HCT116 (cell line): ENCODE data around the gene GPR65. TPM values are rescaled to one million over a fixed set of nuclear protein-coding genes. Genes with fewer than 3 reads are reported as not detected.

Experiments used
- ATAC-seq: fragments of 200-7000 bp; cut with Tn5 transposase; 2 replicates; pipeline ENCODE4 v1.9.1; 2020; ENCODE audit warnings: mild to moderate bottlenecking, moderate library complexity
- BruUV-seq: library from RNA; stranded (reverse); fragments of 400-500 nt; replicated peaks from 2 replicates; lab custom pipeline; 2021; lab: Mats Ljungman, UMichigan
- CTCF ChIA-PET: fragments of 300-600 bp; sonication (Branson Sonifier 250); formaldehyde crosslinking; loops from one replicate; lab custom pipeline; 2021; ENCODE audit warnings: antibody characterized with exemption; lab: Charles Lee
- POLR2A ChIA-PET: fragments of 300-600, 350-600 bp; sonication (Branson Sonifier 250); formaldehyde crosslinking; loops from one replicate; lab custom pipeline; 2021; ENCODE audit warnings: antibody characterized with exemption; lab: Charles Lee
- RAD21 ChIA-PET, 2 experiments: fragments of 300-600 bp; sonication (Branson Sonifier 250); formaldehyde crosslinking; loops; one replicate each; lab custom pipeline; 2023; ENCODE audit warnings: low total read pairs in 2 of 2; ENCODE audit not compliant: uncharacterized antibody in 2 of 2, unreplicated experiment in 2 of 2, low non-redundant PET in 1 of 2; lab: Charles Lee
- DNase-seq: peaks from one replicate; pipeline ENCODE4 v3.0.0-alpha.2; 2010; ENCODE audit warnings: low read depth, low spot score
- H2AFZ ChIP-seq: fragments of 200-600 bp; shearing (Covaris generic), sonication (generic); 2 replicates; pipeline ENCODE4 v1.6.1; 2017; ENCODE audit warnings: low read depth, mixed run types, mixed read lengths, antibody characterized with exemption, low read length; ENCODE audit not compliant: poor library complexity, severe bottlenecking
- H3K27ac ChIP-seq: 2 replicates; pipeline ENCODE4 v1.5.1; 2012; ENCODE audit warnings: low read depth, low read length
- H3K27me3 ChIP-seq: fragments of 200-600 bp; sonication (generic); 2 replicates; pipeline ENCODE4 v1.6.1; 2016; ENCODE audit warnings: mixed run types, low read length, mixed read lengths; ENCODE audit not compliant: insufficient read depth
- H3K36me3 ChIP-seq, 2 experiments: fragments of 200-500 bp in 1 of 2; fragments of 200-600 bp in 1 of 2; sonication (Bioruptor generic) in 1 of 2; sonication (generic) in 1 of 2; 2 replicates each; pipeline versions ENCODE4 v1.5.1 to v1.6.1; 2014 to 2016; ENCODE audit warnings: low read length in 2 of 2, inconsistent platforms in 1 of 2, mixed read lengths in 1 of 2, mixed run types in 1 of 2; ENCODE audit not compliant: insufficient read depth in 2 of 2, control insufficient read depth in 1 of 2
- H3K4me1 ChIP-seq, 2 experiments: fragments of 200-600 bp in 1 of 2; sonication (generic) in 1 of 2; 2 replicates each; pipeline versions ENCODE4 v1.5.1 to v1.6.1; 2012 to 2017; ENCODE audit warnings: low read length in 2 of 2, inconsistent platforms in 1 of 2, mild to moderate bottlenecking in 1 of 2, mixed read lengths in 1 of 2, mixed run types in 1 of 2, moderate library complexity in 1 of 2; ENCODE audit not compliant: insufficient read depth in 2 of 2, control insufficient read depth in 1 of 2
- H3K4me2 ChIP-seq: fragments of 200-600 bp; sonication (generic); 2 replicates; pipeline ENCODE4 v1.6.1; 2017; ENCODE audit warnings: mixed run types, low read length, mixed read lengths
- H3K4me3 ChIP-seq, 2 experiments: fragments of 200-600 bp in 1 of 2; sonication (generic) in 1 of 2; replicated peaks in 1 of 2; 2 replicates each; pipeline ENCODE4 v1.5.1; 2011 to 2016; ENCODE audit warnings: low read length in 2 of 2, control low read depth in 1 of 2, low read depth in 1 of 2, mild to moderate bottlenecking in 1 of 2, mixed read lengths in 1 of 2, mixed run types in 1 of 2
- H3K79me2 ChIP-seq: fragments of 200-600 bp; sonication (generic); 2 replicates; pipeline ENCODE4 v1.6.1; 2017; ENCODE audit warnings: mild to moderate bottlenecking, mixed run types, low read length, moderate library complexity, mixed read lengths; ENCODE audit not compliant: insufficient read depth
- H3K9ac ChIP-seq: fragments of 200-600 bp; sonication (generic); 2 replicates; pipeline ENCODE4 v1.6.1; 2016; ENCODE audit warnings: low read length, mixed read lengths
- H3K9me2 ChIP-seq: fragments of 200-600 bp; sonication (generic), shearing (Covaris generic); 2 replicates; pipeline ENCODE4 v1.6.1; 2017; ENCODE audit warnings: mixed run types, mild to moderate bottlenecking, moderate library complexity; ENCODE audit not compliant: insufficient read depth
- H3K9me3 ChIP-seq, 2 experiments: fragments of 200-500 bp in 1 of 2; fragments of 200-600 bp in 1 of 2; sonication (Bioruptor generic) in 1 of 2; sonication (generic) in 1 of 2; 2 replicates each; pipeline ENCODE4 v1.6.1; 2014 to 2017; ENCODE audit warnings: low read length in 2 of 2, mixed read lengths in 2 of 2, inconsistent platforms in 1 of 2, low read depth in 1 of 2, mild to moderate bottlenecking in 1 of 2, mixed run types in 1 of 2, moderate library complexity in 1 of 2; ENCODE audit not compliant: control insufficient read depth in 1 of 2, insufficient read depth in 1 of 2
- H4K20me1 ChIP-seq: fragments of 200-600 bp; sonication (generic), shearing (Covaris generic); 2 replicates; pipeline ENCODE4 v1.6.1; 2017; ENCODE audit warnings: mixed run types, mild to moderate bottlenecking, moderate library complexity; ENCODE audit not compliant: insufficient read depth
- CBX3 ChIP-seq: IDR thresholded peaks from 2 replicates; pipeline ENCODE4 v1.6.1; 2012; ENCODE audit warnings: low read depth
- CEBPB ChIP-seq: IDR thresholded peaks from 2 replicates; pipeline ENCODE4 v1.6.1; 2012; ENCODE audit warnings: low read depth
- CTCF ChIP-seq, 3 experiments: fragments of 200-600 bp in 1 of 3; sonication (generic) in 1 of 3; IDR thresholded peaks in 2 of 3; conservative IDR thresholded peaks in 1 of 3; 2 replicates each; pipeline ENCODE4 v1.5.1; 2012 to 2017; ENCODE audit warnings: low read depth in 2 of 3, low read length in 2 of 3, antibody characterized with exemption in 1 of 3, borderline replicate concordance in 1 of 3, control low read depth in 1 of 3, mild to moderate bottlenecking in 1 of 3, mixed read lengths in 1 of 3, mixed run types in 1 of 3, moderate library complexity in 1 of 3; ENCODE audit not compliant: insufficient read depth in 1 of 3
- EGR1 ChIP-seq: IDR thresholded peaks from 2 replicates; pipeline ENCODE4 v1.6.1; 2012; ENCODE audit warnings: low read depth
- EZH2 ChIP-seq: fragments of 200-600 bp; sonication (generic); IDR thresholded peaks from 2 replicates; pipeline ENCODE4 v1.6.1; 2017; ENCODE audit warnings: antibody characterized with exemption, mixed run types
- EZH2phosphoT487 ChIP-seq: fragments of 200-600 bp; IDR thresholded peaks from 2 replicates; pipeline ENCODE4 v1.6.1; 2018; ENCODE audit warnings: antibody characterized with exemption, borderline replicate concordance
- FOSL1 ChIP-seq: IDR thresholded peaks from 2 replicates; pipeline ENCODE4 v1.6.1; 2012; ENCODE audit warnings: low read depth
- MAX ChIP-seq: IDR thresholded peaks from 2 replicates; pipeline ENCODE4 v1.6.1; 2012
- POLR2A ChIP-seq: IDR thresholded peaks from 2 replicates; pipeline ENCODE4 v1.7.0; 2011; ENCODE audit warnings: borderline replicate concordance; ENCODE audit not compliant: insufficient read depth, insufficient read length; ENCODE audit errors: extremely low read depth
- POLR2AphosphoS5 ChIP-seq: IDR thresholded peaks from 2 replicates; pipeline ENCODE4 v1.6.1; 2011; ENCODE audit warnings: mild to moderate bottlenecking, low read depth, low read length, moderate library complexity
- RAD21 ChIP-seq: IDR thresholded peaks from 2 replicates; pipeline ENCODE4 v1.6.1; 2012; ENCODE audit warnings: low read depth, mild to moderate bottlenecking
- SIN3A ChIP-seq: IDR thresholded peaks from 2 replicates; pipeline ENCODE4 v1.6.1; 2012; ENCODE audit warnings: low read depth
- SP1 ChIP-seq: IDR thresholded peaks from 2 replicates; pipeline ENCODE4 v1.6.1; 2012; ENCODE audit warnings: low read depth
- TCF7L2 ChIP-seq: IDR thresholded peaks from 2 replicates; pipeline ENCODE4 v1.7.0; 2011; ENCODE audit warnings: borderline replicate concordance, inconsistent platforms; ENCODE audit not compliant: insufficient read depth, insufficient read length; ENCODE audit errors: extremely low read depth
- ZFX ChIP-seq: fragments of 450-650 bp; IDR thresholded peaks from 2 replicates; pipeline ENCODE4 v1.6.1; 2017
- ZNF274 ChIP-seq: fragments of 200-500 bp; sonication (Bioruptor generic); IDR thresholded peaks from 2 replicates; pipeline ENCODE4 v1.6.1; 2014; ENCODE audit warnings: mild to moderate bottlenecking, low read depth, low read length, inconsistent platforms
- intact Hi-C: fragments of 100-400 bp; cut with micrococcal nuclease; formaldehyde crosslinking; loops from 2 replicates; pipeline ENCODE4 v1.10.0; 2022
- total RNA-seq: library from RNA; stranded (reverse); gene quantifications from one replicate; pipeline ENCODE4 v1.2.1, GENCODE V29; 2021; ENCODE audit not compliant: unreplicated experiment

The GPR65 gene
- total RNA-seq, 1 experiment from 2014 or later: 0.05 TPM

- H4K20me1 ChIP-seq: no peaks in the 10 kb centered on the region
- no peak overlapping the region for H3K27ac ChIP-seq
- TF ChIP-seq EZH2 (no peak), CEBPB (no peak), TCF7L2 (no peak), CTCF (IDR thresholded peaks at IDR 0.05 in 2 of 3, conservative IDR thresholded peaks at IDR 0.05 in 1 of 3; ENCODE audit: borderline replicate concordance in 1 of 3, insufficient read depth in 1 of 3, low read depth in 2 of 3, low read length in 2 of 3) (no peak), POLR2AphosphoS5 (no peak), EGR1 (no peak), SIN3A (no peak), FOSL1 (no peak), EZH2phosphoT487 (no peak), MAX (no peak), POLR2A (no peak), CBX3 (no peak), SP1 (no peak), ZFX (no peak), RAD21 (no peak), ZNF274 (no peak)
- no peak overlapping the region for H2AFZ ChIP-seq
- H3K27me3 ChIP-seq: no peaks in the 10 kb centered on the region
- H3K4me3 ChIP-seq: no peak overlapping the region
- H3K9me3 ChIP-seq: no peaks in the 10 kb centered on the region; a peak in 1 of 4 replicates
- no peaks in the 10 kb centered on the region for H3K9me2 ChIP-seq
- ChIA-PET CTCF (no interaction called here), POLR2A (no interaction called here), RAD21 (no interaction called here)
- intact Hi-C loops: loop anchor here (10.0 kb wide), 1 partner anchor 418 kb away; no protein-coding TSS in a partner anchor
- H3K36me3 ChIP-seq: no peaks in the 10 kb centered on the region
- H3K4me2 ChIP-seq: no peak overlapping the region
- ATAC-seq (no peak), DNase-seq (no peak)
- no peaks in the 10 kb centered on the region for H3K79me2 ChIP-seq
- no peak overlapping the region for H3K9ac ChIP-seq
- no TSS peak for BruUV-seq
- no peaks in the 10 kb centered on the region for H3K4me1 ChIP-seq
Measured at GRCh38 chr14:88016768-88017167, 11.8 kb downstream of the GPR65 start.
